Common myeloid progenitor, CD34-positive (primary cell): ENCODE measurements around the gene NPR2. TPM values are rescaled to one million over a fixed set of nuclear protein-coding genes. Genes with fewer than 3 reads are reported as not detected.
A peak's percentile ranks its signal among the peaks of the same experiment; 100 is the strongest.

Source experiments
- CTCF ChIA-PET: fragments of 350-600 bp; sonication (Branson Sonifier 250); formaldehyde crosslinking; loops from one replicate; lab custom pipeline; 2021; ENCODE audit warnings: antibody characterized with exemption; lab: Charles Lee
- POLR2A ChIA-PET: fragments of 350-600 bp; sonication (Branson Sonifier 250); formaldehyde crosslinking; loops from one replicate; lab custom pipeline; 2021; ENCODE audit warnings: antibody characterized with exemption; lab: Charles Lee
- DNase-seq, 3 donors: peaks; one replicate each; pipeline versions ENCODE4 v3.0.0 to v3.0.0-alpha.2; 2013
- H3K27ac ChIP-seq, 2 experiments: 1 replicate in 1 of 2; 2 replicates in 1 of 2; pipeline ENCODE4 v1.7.0; 2013; ENCODE audit warnings: inconsistent platforms in 2 of 2, low read length in 2 of 2, mild to moderate bottlenecking in 2 of 2, low read depth in 1 of 2, moderate library complexity in 1 of 2; ENCODE audit not compliant: severe bottlenecking in 2 of 2, insufficient read depth in 1 of 2, poor library complexity in 1 of 2
- H3K27me3 ChIP-seq, 5 experiments: replicated peaks in 2 of 5; 1 replicate in 3 of 5; 2 replicates in 2 of 5; pipeline versions ENCODE4 v1.6.1 to v1.7.0; 2013; ENCODE audit warnings: low read length in 4 of 5, mild to moderate bottlenecking in 2 of 5, moderate library complexity in 2 of 5, inconsistent platforms in 1 of 5; ENCODE audit not compliant: insufficient read depth in 5 of 5, control insufficient read depth in 4 of 5
- H3K36me3 ChIP-seq, 4 experiments: 1 replicate in 2 of 4; 2 replicates in 2 of 4; pipeline versions ENCODE4 v1.6.1 to v1.7.0; 2013; ENCODE audit warnings: low read length in 3 of 4, control low read depth in 1 of 4, mild to moderate bottlenecking in 1 of 4; ENCODE audit not compliant: control insufficient read depth in 4 of 4, insufficient read depth in 4 of 4
- H3K4me1 ChIP-seq, 4 experiments: 1 replicate in 3 of 4; 2 replicates in 1 of 4; pipeline versions ENCODE4 v1.6.1 to v1.7.1; 2013; ENCODE audit warnings: low read length in 3 of 4, mild to moderate bottlenecking in 3 of 4, control low read depth in 1 of 4, inconsistent platforms in 1 of 4, moderate library complexity in 1 of 4; ENCODE audit not compliant: control insufficient read depth in 4 of 4, insufficient read depth in 4 of 4; ENCODE audit errors: control extremely low read depth in 1 of 4
- H3K4me3 ChIP-seq, 7 experiments: 1 replicate in 4 of 7; 2 replicates in 3 of 7; pipeline versions ENCODE4 v1.5.1 to v1.7.0; 2013; ENCODE audit warnings: mild to moderate bottlenecking in 7 of 7, low read length in 6 of 7, moderate library complexity in 6 of 7, inconsistent platforms in 2 of 7, low read depth in 2 of 7, control low read depth in 1 of 7; ENCODE audit not compliant: insufficient read depth in 4 of 7, control insufficient read depth in 1 of 7; ENCODE audit errors: extremely low read depth in 1 of 7
- H3K9me3 ChIP-seq, 5 experiments: 1 replicate in 4 of 5; 2 replicates in 1 of 5; pipeline versions ENCODE4 v1.6.1 to v1.7.1; 2013; ENCODE audit warnings: low read length in 4 of 5, mild to moderate bottlenecking in 2 of 5, inconsistent platforms in 1 of 5, low read depth in 1 of 5, moderate library complexity in 1 of 5; ENCODE audit not compliant: control insufficient read depth in 4 of 5, insufficient read depth in 2 of 5; ENCODE audit errors: control extremely low read depth in 1 of 5
- WGBS: methylation state at CpG from one replicate; pipeline ENCODE4 v1.1.5; 2013; ENCODE audit not compliant: insufficient coverage; 5-methylcytosine and 5-hydroxymethylcytosine counted together
- polyA plus RNA-seq: library from polyadenylated mRNA; unstranded; fragments of 120-200 nt; gene quantifications from one replicate; pipeline ENCODE4 v1.2.1, GENCODE V29; 2013

Gene NPR2
- polyA plus RNA-seq, result 5.8 TPM

DNA sequence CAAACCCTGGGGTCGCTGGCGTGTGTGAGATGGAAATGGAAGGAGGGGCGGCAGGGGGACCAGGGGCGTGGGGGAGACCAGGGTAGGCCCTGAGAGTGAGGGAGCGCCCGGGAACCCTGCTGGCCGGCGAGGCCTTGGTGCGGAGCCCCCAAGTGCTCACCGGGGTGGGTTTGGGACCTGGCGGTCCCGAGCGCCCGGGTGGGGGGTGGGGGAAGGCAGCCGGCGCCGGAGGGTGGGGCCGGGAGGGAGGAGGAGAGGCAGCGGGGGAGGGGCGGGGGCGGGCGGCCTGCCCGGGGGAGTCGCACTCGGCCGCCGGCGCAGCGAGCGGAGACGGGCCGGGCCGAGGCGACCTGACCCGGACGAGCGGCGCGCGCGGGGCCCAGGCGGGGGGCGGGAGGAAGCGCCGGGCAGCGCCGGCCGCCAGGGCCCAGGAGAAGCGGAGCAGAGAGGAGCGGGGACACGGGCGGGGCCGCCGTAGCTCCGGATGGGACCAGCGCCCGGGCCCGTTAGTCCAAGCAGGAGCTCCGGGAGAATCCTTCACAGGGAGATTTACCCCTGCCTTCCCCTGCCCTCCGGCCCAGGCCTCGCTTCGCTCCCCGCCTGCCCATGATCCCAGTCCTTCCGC lies at the start of gene NPR2:
NPR2 (plus strand) TSS at position 295 of the 625 bp plus-strand sequence. CDS start 818 bp downstream, outside the sequence.
- peaks cover 0 to 3% (median 0%) of the 10 kb centered on the region in 5 experiments for H3K27me3 ChIP-seq
- no peak for DNase-seq
- 13% methylated on average over 41 of the region's 64 CpGs for WGBS
- H3K27ac ChIP-seq, result no peak within 1 kb of the TSS
- ChIA-PET POLR2A (no interaction called here), CTCF (interaction anchor here (1.2 to 2.8 kb wide), 6 partner anchors 21 to 91 kb away, joined by 4 to 28 read pairs (median 21); partner anchors contain the start of genes HINT2 and SPAG8)
- peak within 1 kb of the TSS in 3 of 7 experiments; percentile 35 to 70 (median 57) for H3K4me3 ChIP-seq
- peaks cover 0 to 18% (median 10%) of the 10 kb centered on the region in 4 experiments for H3K4me1 ChIP-seq
- H3K36me3 ChIP-seq, result peaks cover 0 to 7% (median 4%) of the 10 kb centered on the region in 4 experiments
- no peaks in the 10 kb centered on the region for H3K9me3 ChIP-seq

- WGBS, result 83% methylated on average over 5 of the region's 7 CpGs
- CTCF ChIA-PET, result interaction anchor here (1.1 to 15.7 kb wide), 7 partner anchors 5 to 84 kb away, joined by 3 to 190 read pairs (median 10); partner anchors contain the start of genes CREB3, GBA2, RGP1 and TLN1
- Histone ChIP-seq H3K36me3 (peaks cover 15 to 74% (median 54%) of the 10 kb centered on the region in 4 experiments), H3K4me3 (no peak overlapping the region), H3K4me1 (peaks cover 0 to 25% (median 8%) of the 10 kb centered on the region in 4 experiments), H3K9me3 (no peaks in the 10 kb centered on the region), H3K27me3 (no peaks in the 10 kb centered on the region), H3K27ac (no peak overlapping the region)
- POLR2A ChIA-PET, result no interaction called here
- peak; percentile 39 to 70 (median 64) for DNase-seq
These were observed 49.7 kb upstream of the NPR2 start for GRCh38 chr9:35741740-35742139.

DNA sequence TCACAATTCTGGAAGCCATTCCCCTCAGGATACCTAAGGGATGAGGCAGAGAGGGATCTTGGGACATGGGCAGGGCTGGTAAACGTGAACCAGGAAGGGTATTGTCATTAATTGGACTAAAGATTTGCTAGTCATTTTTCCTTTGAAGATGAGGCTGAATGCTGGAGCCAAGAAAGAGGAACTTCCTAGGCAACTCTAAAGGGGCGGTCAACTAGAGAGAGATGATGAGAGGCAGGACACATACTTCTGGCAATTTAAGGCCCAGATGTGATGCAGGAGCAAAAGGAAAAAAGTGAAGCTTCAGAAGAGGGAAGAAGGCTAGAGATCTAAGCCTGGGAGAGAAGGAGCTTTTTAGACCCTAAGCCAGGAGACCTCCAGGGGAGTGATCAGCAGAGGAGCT lies 47.9 kb upstream of the NPR2 start:
- ChIA-PET CTCF (interaction anchor here (1.1 to 15.7 kb wide), 7 partner anchors 6 to 44 kb away, joined by 4 to 190 read pairs (median 10); partner anchors contain the start of genes CREB3, MSMP and TLN1), POLR2A (interaction anchor here (0.8 kb wide), 1 partner anchor 11 kb away, joined by 4 read pairs; the partner anchor contains the start of genes CREB3 and TLN1)
- Histone ChIP-seq H3K36me3 (peaks cover 7 to 57% (median 43%) of the 10 kb centered on the region in 4 experiments), H3K27ac (no peak overlapping the region), H3K9me3 (no peaks in the 10 kb centered on the region), H3K27me3 (no peaks in the 10 kb centered on the region), H3K4me3 (no peak overlapping the region), H3K4me1 (peaks cover 10 to 40% (median 25%) of the 10 kb centered on the region in 4 experiments)
- WGBS, result 59% methylated on average over 2 of the region's 2 CpGs
- no peak for DNase-seq

- CTCF ChIA-PET, result interaction anchor here (1.1 to 15.7 kb wide), 8 partner anchors 6 to 43 kb away, joined by 3 to 190 read pairs (median 9); partner anchors contain the start of genes CREB3, MSMP and TLN1
- no peak for DNase-seq
- POLR2A ChIA-PET, result interaction anchor here (0.8 kb wide), 1 partner anchor 12 kb away, joined by 4 read pairs; the partner anchor contains the start of genes CREB3 and TLN1
- no peak overlapping the region for H3K4me3 ChIP-seq
- no peaks in the 10 kb centered on the region for H3K9me3 ChIP-seq
- peaks cover 10 to 40% (median 27%) of the 10 kb centered on the region in 4 experiments for H3K4me1 ChIP-seq
- no peak overlapping the region for H3K27ac ChIP-seq
- WGBS, result 97% methylated on average over 4 of the region's 8 CpGs
- H3K36me3 ChIP-seq, result peaks cover 3 to 51% (median 40%) of the 10 kb centered on the region in 4 experiments
- H3K27me3 ChIP-seq, result no peaks in the 10 kb centered on the region
These were observed 47.4 kb upstream of the NPR2 start for GRCh38 chr9:35743880-35744518.

- 93% methylated on average over 1 of the region's 1 CpG for WGBS
- Histone ChIP-seq H3K36me3 (peaks cover 0 to 36% (median 26%) of the 10 kb centered on the region in 4 experiments), H3K27me3 (no peaks in the 10 kb centered on the region), H3K27ac (no peak overlapping the region), H3K4me3 (no peak overlapping the region), H3K9me3 (no peaks in the 10 kb centered on the region), H3K4me1 (peaks cover 10 to 52% (median 37%) of the 10 kb centered on the region in 4 experiments)
- DNase-seq, result no peak
- CTCF ChIA-PET, result interaction anchor here (1.2 to 15.7 kb wide), 6 partner anchors 8 to 81 kb away, joined by 4 to 190 read pairs (median 6); partner anchors contain the start of genes CREB3, MSMP, NPR2 and TLN1
- POLR2A ChIA-PET, result interaction anchor here (2.0 kb wide), 1 partner anchor 13 kb away, joined by 4 read pairs; the partner anchor contains the start of genes CREB3 and TLN1
These were observed 45.8 kb upstream of the NPR2 start for GRCh38 chr9:35745569-35745968.

DNA sequence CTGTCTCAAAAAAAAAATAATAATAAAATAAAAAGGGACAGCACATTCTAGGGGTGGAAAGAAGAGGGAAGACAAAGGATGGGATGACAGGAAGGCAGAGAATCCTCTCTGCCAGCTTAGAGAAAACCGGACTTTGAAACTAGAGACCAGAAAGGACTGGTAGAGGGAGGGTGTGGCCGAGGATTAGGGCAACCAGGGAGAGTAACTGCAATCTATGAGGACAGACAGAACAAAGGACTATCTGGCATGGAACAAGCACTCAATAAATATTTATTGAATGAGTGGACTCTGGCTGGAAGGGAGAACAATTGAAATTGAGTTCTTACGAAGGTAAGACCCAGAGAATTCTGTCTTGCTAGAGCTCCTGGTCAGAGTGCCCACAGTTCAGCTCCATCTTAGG lies 44.8 kb upstream of the NPR2 start:
- CTCF ChIA-PET, result interaction anchor here (1.2 to 15.7 kb wide), 6 partner anchors 9 to 136 kb away, joined by 3 to 190 read pairs (median 10); partner anchors contain the start of genes CREB3 and TLN1
- Histone ChIP-seq H3K27me3 (no peaks in the 10 kb centered on the region), H3K27ac (peak overlapping the region in 1 of 2 experiments; percentile 10), H3K9me3 (no peaks in the 10 kb centered on the region), H3K4me3 (peak overlapping the region in 3 of 7 experiments; percentile 14 to 87 (median 86)), H3K4me1 (peaks cover 10 to 51% (median 36%) of the 10 kb centered on the region in 4 experiments), H3K36me3 (peaks cover 0 to 42% (median 26%) of the 10 kb centered on the region in 4 experiments)
- WGBS, result 92% methylated on average over 3 of the region's 3 CpGs
- DNase-seq, result no peak
- POLR2A ChIA-PET, result interaction anchor here (2.0 kb wide), 1 partner anchor 15 kb away, joined by 4 read pairs; the partner anchor contains the start of genes CREB3 and TLN1
